CD4-positive, alpha-beta T cell (primary cell): ENCODE data around the gene TPP1. TPM values are rescaled to one million over a fixed set of nuclear protein-coding genes. Genes with fewer than 3 reads are reported as not detected.

Source experiments
- ATAC-seq: fragments of 200-7000 bp; cut with Tn5 transposase; one replicate; pipeline ENCODE4 v1.10.0; 2022; ENCODE audit warnings: mild to moderate bottlenecking; ENCODE audit not compliant: poor library complexity
- CTCF ChIA-PET: fragments of 350-600 bp; sonication (Branson Sonifier 250); formaldehyde crosslinking; loops from one replicate; lab custom pipeline; 2021; ENCODE audit warnings: antibody characterized with exemption, inconsistent platforms; lab: Charles Lee
- POLR2A ChIA-PET: fragments of 350-600 bp; sonication (Branson Sonifier 250); formaldehyde crosslinking; loops from one replicate; lab custom pipeline; 2021; ENCODE audit warnings: antibody characterized with exemption, inconsistent platforms; lab: Charles Lee
- DNase-seq, 14 experiments: peaks; one replicate each; pipeline ENCODE4 v3.0.0-alpha.2; 2013 to 2020; ENCODE audit warnings: mixed read lengths in 2 of 14
- H3K27ac ChIP-seq, 2 donors: one replicate each; pipeline versions ENCODE4 v1.5.1 to v1.7.0; 2013; ENCODE audit warnings: low read length in 2 of 2, low read depth in 1 of 2, mild to moderate bottlenecking in 1 of 2
- H3K27me3 ChIP-seq, 2 experiments: 1 replicate in 1 of 2; 2 replicates in 1 of 2; pipeline versions ENCODE4 v1.6.1 to v1.7.0; 2013; ENCODE audit warnings: low read length in 2 of 2, control low read depth in 1 of 2, mild to moderate bottlenecking in 1 of 2, moderate library complexity in 1 of 2; ENCODE audit not compliant: insufficient read depth in 2 of 2, control insufficient read depth in 1 of 2
- H3K36me3 ChIP-seq: one replicate; pipeline ENCODE4 v1.6.1; 2013; ENCODE audit warnings: low read length, control low read depth; ENCODE audit not compliant: insufficient read depth
- H3K4me1 ChIP-seq: one replicate; pipeline ENCODE4 v1.6.1; 2013; ENCODE audit warnings: low read length, control low read depth; ENCODE audit not compliant: insufficient read depth
- H3K4me3 ChIP-seq: one replicate; pipeline ENCODE4 v1.5.1; 2013; ENCODE audit warnings: mild to moderate bottlenecking, low read length, moderate library complexity
- H3K9me3 ChIP-seq, 2 experiments: 1 replicate in 1 of 2; 2 replicates in 1 of 2; pipeline versions ENCODE4 v1.6.1 to v1.7.0; 2013; ENCODE audit warnings: low read length in 2 of 2, mild to moderate bottlenecking in 2 of 2, control low read depth in 1 of 2, moderate library complexity in 1 of 2; ENCODE audit not compliant: control insufficient read depth in 1 of 2, insufficient read depth in 1 of 2
- H3K27ac Mint-ChIP-seq: one replicate; pipeline ENCODE4 v1.8.0; 2020; ENCODE audit warnings: mixed read lengths
- H3K27me3 Mint-ChIP-seq: one replicate; pipeline ENCODE4 v1.8.0; 2021; ENCODE audit warnings: mixed read lengths
- H3K36me3 Mint-ChIP-seq: one replicate; pipeline ENCODE4 v1.8.0; 2021; ENCODE audit warnings: low read depth, mixed read lengths
- H3K4me1 Mint-ChIP-seq: one replicate; pipeline ENCODE4 v1.8.0; 2021; ENCODE audit warnings: low read depth, mixed read lengths
- H3K4me3 Mint-ChIP-seq: one replicate; pipeline ENCODE4 v1.8.0; 2020; ENCODE audit warnings: mild to moderate bottlenecking, mixed read lengths
- H3K9me3 Mint-ChIP-seq: one replicate; pipeline ENCODE4 v1.8.0; 2020; ENCODE audit warnings: mixed read lengths
- intact Hi-C, 2 experiments: fragments of 100-400 bp; cut with DNase I in 1 of 2; cut with micrococcal nuclease in 1 of 2; formaldehyde crosslinking; loops; one replicate each; pipeline versions ENCODE4 v1.15.1 to v1.9.0; 2023 to 2025; cut with DNase I, micrococcal nuclease
- total RNA-seq, 174 experiments: library from RNA in 2 of 174; stranded (reverse) in 2 of 174; gene quantifications; one replicate each; pipeline ENCODE4 v1.2.3 and lab custom pipeline; 2021 to 2026
- TF ChIP-seq, protein P1 (sequence below): fragments of 200-600 bp; IDR thresholded peaks from one replicate; pipeline ENCODE4 v1.8.0; 2022; ENCODE audit warnings: antibody characterized with exemption, mild to moderate bottlenecking

TPP1 gene
- total RNA-seq, 2 experiments from 2014 or later: 29.7 to 34.4 TPM

DNA sequence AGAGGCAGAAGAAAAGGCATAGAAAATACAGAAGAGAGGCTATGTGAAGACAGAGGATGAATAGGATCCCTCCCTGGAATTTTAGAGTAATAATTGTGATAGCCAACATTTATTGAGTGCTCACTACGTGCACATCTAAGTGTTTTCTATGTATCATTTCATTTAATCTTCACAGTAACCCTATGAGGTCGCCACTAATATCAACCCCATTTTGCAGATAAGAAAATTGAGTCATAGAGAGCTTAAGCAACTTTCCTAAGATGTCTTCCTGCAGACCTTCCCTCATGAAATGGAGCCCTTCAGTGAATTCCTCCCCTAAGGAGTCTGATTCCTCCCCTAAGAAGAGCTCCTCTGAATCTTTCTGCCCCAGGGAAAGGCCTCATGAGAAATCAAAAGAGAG lies 53.9 kb downstream of the TPP1 start:
- DNase-seq: no peak
- TF ChIP-seq, protein P1, sequence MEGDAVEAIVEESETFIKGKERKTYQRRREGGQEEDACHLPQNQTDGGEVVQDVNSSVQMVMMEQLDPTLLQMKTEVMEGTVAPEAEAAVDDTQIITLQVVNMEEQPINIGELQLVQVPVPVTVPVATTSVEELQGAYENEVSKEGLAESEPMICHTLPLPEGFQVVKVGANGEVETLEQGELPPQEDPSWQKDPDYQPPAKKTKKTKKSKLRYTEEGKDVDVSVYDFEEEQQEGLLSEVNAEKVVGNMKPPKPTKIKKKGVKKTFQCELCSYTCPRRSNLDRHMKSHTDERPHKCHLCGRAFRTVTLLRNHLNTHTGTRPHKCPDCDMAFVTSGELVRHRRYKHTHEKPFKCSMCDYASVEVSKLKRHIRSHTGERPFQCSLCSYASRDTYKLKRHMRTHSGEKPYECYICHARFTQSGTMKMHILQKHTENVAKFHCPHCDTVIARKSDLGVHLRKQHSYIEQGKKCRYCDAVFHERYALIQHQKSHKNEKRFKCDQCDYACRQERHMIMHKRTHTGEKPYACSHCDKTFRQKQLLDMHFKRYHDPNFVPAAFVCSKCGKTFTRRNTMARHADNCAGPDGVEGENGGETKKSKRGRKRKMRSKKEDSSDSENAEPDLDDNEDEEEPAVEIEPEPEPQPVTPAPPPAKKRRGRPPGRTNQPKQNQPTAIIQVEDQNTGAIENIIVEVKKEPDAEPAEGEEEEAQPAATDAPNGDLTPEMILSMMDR: no peak
- ChIA-PET CTCF (no interaction called here), POLR2A (no interaction called here)
- Histone ChIP-seq H3K4me1 (no peaks in the 10 kb centered on the region), H3K9me3 (no peaks in the 10 kb centered on the region), H3K27ac (no peak overlapping the region), H3K27me3 (no peaks in the 10 kb centered on the region), H3K4me3 (no peak overlapping the region), H3K36me3 (peaks cover 11% of the 10 kb centered on the region)
- Mint-ChIP-seq H3K9me3 (no peaks in the 10 kb centered on the region), H3K4me1 (no peaks in the 10 kb centered on the region), H3K27me3 (no peaks in the 10 kb centered on the region), H3K36me3 (peaks cover 29% of the 10 kb centered on the region), H3K4me3 (no peak overlapping the region), H3K27ac (no peak overlapping the region)
- ATAC-seq: no peak
- intact Hi-C loops: no loop called here

DNA sequence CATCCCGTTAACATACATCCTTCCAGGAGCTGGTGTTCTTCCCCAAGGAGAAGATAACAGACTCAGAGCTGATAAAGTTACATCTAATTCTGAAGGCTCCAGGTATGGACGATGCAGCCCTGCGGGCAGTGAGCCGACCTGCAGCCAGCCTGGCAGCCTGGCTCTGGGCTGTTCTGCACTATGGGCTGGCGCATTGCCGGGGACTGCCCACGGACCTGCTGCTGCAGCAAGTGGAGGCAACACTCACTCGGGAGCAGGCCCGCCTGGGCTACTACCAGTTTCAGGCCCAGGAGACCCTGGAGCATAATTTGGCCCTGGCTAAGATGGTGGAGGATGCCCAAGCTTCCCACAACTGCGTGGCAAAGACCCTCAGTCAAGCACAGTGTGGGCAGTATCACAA lies 55.6 kb downstream of the TPP1 start:
- POLR2A ChIA-PET: no interaction called here
- DNase-seq (no peak), ATAC-seq (no peak)
- Histone ChIP-seq H3K9me3 (no peaks in the 10 kb centered on the region), H3K36me3 (peaks cover 11% of the 10 kb centered on the region), H3K4me3 (no peak overlapping the region), H3K4me1 (no peaks in the 10 kb centered on the region), H3K27ac (no peak overlapping the region), H3K27me3 (no peaks in the 10 kb centered on the region)
- TF ChIP-seq, protein P1: no peak
- Mint-ChIP-seq H3K27ac (no peak overlapping the region), H3K27me3 (no peaks in the 10 kb centered on the region), H3K4me3 (no peak overlapping the region), H3K9me3 (no peaks in the 10 kb centered on the region), H3K36me3 (peaks cover 37% of the 10 kb centered on the region), H3K4me1 (no peaks in the 10 kb centered on the region)
- CTCF ChIA-PET: no interaction called here
- intact Hi-C loops: no loop called here

DNA sequence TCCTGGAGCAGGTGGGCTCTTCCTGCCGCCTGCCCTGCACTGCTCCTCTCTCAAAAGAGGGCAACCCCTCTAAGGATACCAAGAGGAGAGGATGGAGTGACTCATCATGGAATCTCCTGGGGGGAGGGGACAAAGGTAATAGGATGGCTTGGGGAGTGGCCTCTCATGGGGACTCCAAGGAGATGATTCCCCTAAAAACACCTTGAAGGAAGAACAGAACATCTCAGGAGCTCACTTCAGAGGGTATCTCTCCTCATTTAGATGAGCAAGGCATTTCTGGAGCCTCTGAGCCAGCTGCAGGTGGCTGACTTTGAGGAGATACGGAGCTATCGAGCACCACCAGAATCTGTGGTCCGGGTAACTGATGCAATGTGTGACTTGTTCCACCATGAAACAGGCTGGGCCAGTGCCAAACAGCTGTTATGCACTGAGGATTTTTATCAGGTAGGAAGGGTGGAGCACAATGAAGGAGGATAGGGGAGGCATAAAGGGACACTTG lies 56.1 kb downstream of the TPP1 start:
- DNase-seq: no peak
- H3K27ac Mint-ChIP-seq: no peak overlapping the region
- H3K27ac ChIP-seq: no peak overlapping the region
- H3K27me3 ChIP-seq: no peaks in the 10 kb centered on the region
- no peak overlapping the region for H3K4me3 ChIP-seq
- TF ChIP-seq, protein P1: no peak
- H3K36me3 Mint-ChIP-seq: peaks cover 34% of the 10 kb centered on the region
- intact Hi-C loops: no loop called here
- no peaks in the 10 kb centered on the region for H3K4me1 ChIP-seq
- H3K27me3 Mint-ChIP-seq: no peaks in the 10 kb centered on the region
- H3K9me3 Mint-ChIP-seq: no peaks in the 10 kb centered on the region
- no peaks in the 10 kb centered on the region for H3K4me1 Mint-ChIP-seq
- ChIA-PET POLR2A (interaction anchor here (1.2 kb wide), 1 partner anchor 39 kb away, joined by 3 read pairs; no protein-coding TSS in a partner anchor), CTCF (no interaction called here)
- H3K9me3 ChIP-seq: no peaks in the 10 kb centered on the region
- no peak for ATAC-seq
- no peak overlapping the region for H3K4me3 Mint-ChIP-seq
- peaks cover 11% of the 10 kb centered on the region for H3K36me3 ChIP-seq

Other genes with a start within 250 kb of the TPP1 start
- gene SMPD1, start 228.9 kb downstream of the TPP1 start, total RNA-seq: 10 to 100 TPM; 70.9 to 75.0 TPM
- 100 to 1,000 TPM; 182 to 184 TPM for gene APBB1, start 200.3 kb downstream of the TPP1 start, total RNA-seq
- gene HPX, start 178.4 kb downstream of the TPP1 start, total RNA-seq: under 1 TPM; 0.52 to 0.87 TPM
- 10 to 100 TPM; 16.4 to 16.6 TPM for gene TRIM3, start 145.5 kb downstream of the TPP1 start, total RNA-seq
- gene ARFIP2, start 138.1 kb downstream of the TPP1 start, total RNA-seq: 10 to 100 TPM; 78.1 to 80.5 TPM
- gene TIMM10B, start 137.9 kb downstream of the TPP1 start, total RNA-seq: 10 to 100 TPM; 68.5 to 68.6 TPM
- gene DNHD1, start 122.1 kb downstream of the TPP1 start, total RNA-seq: 10 to 100 TPM; 44.1 to 46.8 TPM
- 10 to 100 TPM; 25.7 to 27.3 TPM for gene RRP8, start 15.8 kb downstream of the TPP1 start, total RNA-seq
- gene ILK, start 15.6 kb downstream of the TPP1 start, total RNA-seq: 10 to 100 TPM; 19.2 to 21.0 TPM
- 100 to 1,000 TPM; 154 to 164 TPM for gene TAF10, start 7.2 kb downstream of the TPP1 start, total RNA-seq
- 1 to 10 TPM; 9.7 TPM for gene DCHS1, start 36.4 kb upstream of the TPP1 start, total RNA-seq
- 10 to 100 TPM; 12.3 to 14.2 TPM for gene MRPL17, start 63.9 kb upstream of the TPP1 start, total RNA-seq
- gene OR2AG2, start 152.6 kb upstream of the TPP1 start, total RNA-seq: under 1 TPM in 1 of 2 experiments, not detected in 1; 0.06 TPM
- gene OR2AG1, start 163.6 kb upstream of the TPP1 start, total RNA-seq: not detected
- not detected for gene OR6A2, start 180.3 kb upstream of the TPP1 start, total RNA-seq
- not detected for gene OR10A5, start 226.3 kb upstream of the TPP1 start, total RNA-seq
- gene OR10A2, start 243.6 kb upstream of the TPP1 start, total RNA-seq: not detected